Astrocyte of the cerebellum (primary cell): Measurements from ENCODE around the gene MEI1.
"Not testable (repeated sequence)": the region's sequence is repeated elsewhere in the genome, so short reads cannot be mapped to it uniquely, and the experiment has no call there.

Experiments used
- DNase-seq: peaks from one replicate; pipeline ENCODE4 v3.0.0-alpha.2; 2011; ENCODE audit warnings: low read depth
- H3K4me3 ChIP-seq: 2 replicates; pipeline ENCODE4 v1.5.1; 2011; ENCODE audit warnings: mild to moderate bottlenecking, low read depth, low read length, moderate library complexity
- in situ Hi-C: cut with HindIII; loops from 2 replicates; pipeline ENCODE4 v1.10.0; 2017; ENCODE audit warnings: low sequenced_read_pairs
- TF ChIP-seq, protein P1 (sequence below): IDR thresholded peaks from 2 replicates; pipeline ENCODE4 v1.5.1; 2012; ENCODE audit warnings: low read length, low read depth, moderate library complexity, mild to moderate bottlenecking; ENCODE audit errors: missing control alignments

The MEI1 gene

DNA sequence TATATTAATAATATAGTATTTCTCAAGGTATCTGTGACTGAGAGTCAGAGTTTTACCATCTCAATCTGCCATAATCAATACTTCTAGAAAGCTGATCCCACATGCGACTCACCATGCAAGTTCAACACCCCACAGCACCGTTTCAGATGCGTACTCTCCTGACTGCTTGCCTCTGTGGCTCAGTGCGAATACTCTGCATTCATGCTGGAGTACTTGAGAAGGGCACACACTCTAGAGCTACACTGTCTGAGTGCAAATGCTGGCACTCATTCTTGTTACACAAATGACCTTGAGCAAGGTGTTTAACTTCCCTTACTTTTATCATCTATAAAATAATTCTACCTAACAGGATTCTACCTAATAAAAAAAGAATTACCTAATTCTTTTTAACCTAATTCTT is 23.2 kb upstream of the MEI1 start:
- H3K4me3 ChIP-seq = no peak overlapping the region
- DNase-seq = no peak
- in situ Hi-C loops = no loop called here
- TF ChIP-seq, protein P1, sequence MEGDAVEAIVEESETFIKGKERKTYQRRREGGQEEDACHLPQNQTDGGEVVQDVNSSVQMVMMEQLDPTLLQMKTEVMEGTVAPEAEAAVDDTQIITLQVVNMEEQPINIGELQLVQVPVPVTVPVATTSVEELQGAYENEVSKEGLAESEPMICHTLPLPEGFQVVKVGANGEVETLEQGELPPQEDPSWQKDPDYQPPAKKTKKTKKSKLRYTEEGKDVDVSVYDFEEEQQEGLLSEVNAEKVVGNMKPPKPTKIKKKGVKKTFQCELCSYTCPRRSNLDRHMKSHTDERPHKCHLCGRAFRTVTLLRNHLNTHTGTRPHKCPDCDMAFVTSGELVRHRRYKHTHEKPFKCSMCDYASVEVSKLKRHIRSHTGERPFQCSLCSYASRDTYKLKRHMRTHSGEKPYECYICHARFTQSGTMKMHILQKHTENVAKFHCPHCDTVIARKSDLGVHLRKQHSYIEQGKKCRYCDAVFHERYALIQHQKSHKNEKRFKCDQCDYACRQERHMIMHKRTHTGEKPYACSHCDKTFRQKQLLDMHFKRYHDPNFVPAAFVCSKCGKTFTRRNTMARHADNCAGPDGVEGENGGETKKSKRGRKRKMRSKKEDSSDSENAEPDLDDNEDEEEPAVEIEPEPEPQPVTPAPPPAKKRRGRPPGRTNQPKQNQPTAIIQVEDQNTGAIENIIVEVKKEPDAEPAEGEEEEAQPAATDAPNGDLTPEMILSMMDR = no peak

DNA sequence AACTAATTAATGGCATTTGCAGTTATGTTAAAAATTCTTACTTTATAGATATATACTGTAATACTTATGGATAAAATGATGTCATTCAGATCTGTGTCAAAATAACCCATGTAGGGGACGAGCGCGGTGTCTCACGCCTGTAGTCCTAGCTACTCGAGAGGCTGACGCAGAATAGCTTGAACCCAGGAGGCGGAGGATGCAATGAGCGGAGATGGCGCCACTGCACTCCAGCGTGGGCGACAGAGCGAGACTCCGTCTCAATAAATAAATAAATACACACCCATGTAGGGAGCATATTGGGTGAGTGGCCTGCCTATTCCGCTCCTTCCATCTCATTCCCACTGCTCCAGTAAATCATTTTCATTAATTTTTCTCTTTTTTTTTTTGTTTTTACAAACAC is 17.7 kb upstream of the MEI1 start:
- peak overlapping the region; percentile 61 for H3K4me3 ChIP-seq
- in situ Hi-C loops = no loop called here
- TF ChIP-seq, protein P1 = no peak
- DNase-seq = no peak

DNA sequence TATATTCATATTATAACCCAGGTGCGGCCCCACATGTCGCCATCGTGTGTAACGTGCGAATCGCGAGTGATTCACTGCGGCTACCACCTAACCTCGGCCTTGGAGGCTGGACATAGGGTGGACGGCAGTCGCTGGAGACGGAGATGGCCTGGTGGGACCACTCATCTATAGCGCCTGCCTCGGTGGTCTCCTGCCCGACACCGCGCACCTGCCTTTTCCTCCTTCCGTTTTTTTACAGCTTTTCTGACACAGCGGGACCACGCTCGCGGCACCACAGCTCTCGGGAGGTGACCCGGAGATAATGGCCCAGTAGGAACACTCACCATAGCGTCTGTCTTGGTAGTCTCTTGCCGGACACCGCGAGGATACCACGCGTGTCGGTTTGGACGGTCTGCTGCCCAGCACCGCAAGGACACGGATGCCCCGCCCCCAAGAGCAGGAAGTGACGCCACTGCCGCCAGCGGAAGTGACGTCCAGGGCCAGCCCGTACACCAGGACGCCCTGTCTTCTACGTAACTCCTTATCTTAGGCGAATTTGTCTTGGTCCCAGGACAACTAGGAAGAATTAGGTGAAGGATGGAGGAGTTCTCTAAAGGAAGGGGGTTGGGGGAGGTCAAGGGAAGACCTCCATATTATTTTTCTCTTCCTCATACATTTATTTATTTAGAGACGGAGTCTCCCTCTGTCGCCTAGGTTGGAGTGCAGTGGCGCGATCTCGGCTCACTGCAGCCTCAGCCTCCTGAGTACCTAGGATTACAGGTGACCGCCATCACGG is 17.1 kb upstream of the MEI1 start:
- in situ Hi-C loops = no loop called here
- peak; percentile 66 for DNase-seq
- peak overlapping the region; percentile 61 for H3K4me3 ChIP-seq
- TF ChIP-seq, protein P1 = no peak

DNA sequence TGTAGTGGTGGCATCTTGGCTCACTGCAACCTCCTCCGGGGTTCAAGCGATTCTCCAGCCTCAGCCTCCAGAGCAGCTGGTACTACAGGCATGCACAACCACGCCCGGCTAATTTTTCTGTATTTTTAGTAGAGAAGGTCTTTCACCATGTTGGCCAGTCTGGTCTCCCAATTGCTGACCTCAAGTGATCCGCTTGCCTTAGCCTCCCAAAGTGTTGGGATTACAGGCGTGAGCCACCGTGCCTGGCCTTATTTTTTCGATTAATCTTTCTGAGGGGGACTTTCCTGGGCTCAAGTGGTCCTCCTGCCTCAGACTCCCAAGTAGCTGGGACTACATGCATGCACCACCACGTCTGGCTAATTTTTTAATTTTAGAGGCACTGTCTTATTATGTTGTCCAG is 16.3 kb upstream of the MEI1 start:
- no peak for DNase-seq
- H3K4me3 ChIP-seq = peak overlapping the region; percentile 61
- TF ChIP-seq, protein P1 = no peak
- in situ Hi-C loops = no loop called here

DNA sequence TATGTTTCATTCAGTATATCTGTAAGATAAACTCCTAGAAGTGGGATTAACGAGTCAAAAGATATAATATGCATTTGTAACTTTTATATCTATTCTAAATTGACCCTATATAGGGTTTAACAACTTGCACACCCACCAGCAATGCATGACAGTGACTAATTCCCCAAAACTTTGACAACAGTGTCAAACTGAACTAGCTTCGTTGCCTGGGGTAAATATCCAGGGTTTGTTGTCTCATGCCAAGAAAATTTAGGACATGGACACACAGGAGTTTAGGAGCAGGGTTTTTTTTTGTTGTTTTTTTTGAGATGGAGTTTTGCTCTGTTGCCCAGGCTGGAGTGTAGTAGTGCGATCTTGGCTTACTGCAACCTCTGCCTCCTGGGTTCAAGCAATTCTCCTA is 15.7 kb upstream of the MEI1 start:
- TF ChIP-seq, protein P1 = no peak
- DNase-seq = no peak
- in situ Hi-C loops = no loop called here
- no peak overlapping the region for H3K4me3 ChIP-seq

DNA sequence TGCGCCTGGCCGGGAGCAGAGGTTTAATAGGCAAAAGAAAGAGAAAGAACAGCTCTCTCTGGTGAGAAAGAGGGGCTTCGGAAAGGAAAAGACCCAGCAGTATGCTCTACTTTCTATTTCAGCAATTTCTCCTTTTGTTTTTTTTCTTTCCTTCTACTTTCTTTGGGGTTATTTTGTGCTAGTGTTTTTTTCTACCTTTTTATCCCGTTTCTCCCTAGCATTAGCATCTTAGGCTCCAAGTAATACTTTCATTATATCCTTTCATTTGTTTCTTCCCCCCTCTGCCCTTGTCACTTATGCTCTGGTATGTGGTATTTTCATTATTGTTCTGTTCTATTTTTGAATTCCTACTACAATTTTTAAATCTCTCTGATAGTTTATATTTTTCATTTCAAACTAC is 15.1 kb upstream of the MEI1 start:
- H3K4me3 ChIP-seq = no peak overlapping the region
- in situ Hi-C loops = no loop called here
- TF ChIP-seq, protein P1 = no peak
- no peak for DNase-seq

DNA sequence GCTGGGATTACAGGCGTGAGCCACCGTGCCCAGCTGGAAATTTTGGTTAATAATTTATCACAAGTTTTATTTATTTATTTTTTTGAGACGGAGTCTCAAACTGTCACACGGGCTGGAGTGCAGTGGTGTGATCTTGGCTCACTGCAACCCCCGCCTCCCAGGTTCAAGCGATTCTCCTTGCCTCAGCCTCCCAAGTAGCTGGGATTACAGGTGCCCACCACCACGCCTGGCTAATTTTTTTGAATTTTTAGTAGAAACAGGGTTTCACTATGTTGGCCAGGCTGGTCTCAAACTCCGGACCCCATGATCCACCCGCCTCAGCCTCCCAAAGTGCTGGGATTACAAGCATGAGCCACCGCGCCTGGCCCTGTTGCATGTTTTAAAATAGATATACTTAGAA is 12.4 kb upstream of the MEI1 start:
- DNase-seq, H3K4me3 ChIP-seq, in situ Hi-C loops: not testable (repeated sequence)
